Measurements from ENCODE around the gene AFAP1.

The AFAP1 gene

GRCh38 chr4:7818399-7818911 lies 121.2 kb downstream of the AFAP1 start:
- DNase-seq: peak; percentile 62

GRCh38 chr4:7817877-7818398 lies 121.7 kb downstream of the AFAP1 start:
- peak; percentile 40 for DNase-seq

GRCh38 chr4:7816771-7817170 lies 122.9 kb downstream of the AFAP1 start:
- peak; percentile 38 for DNase-seq

GRCh38 chr4:7815981-7816380 lies 123.7 kb downstream of the AFAP1 start:
- no peak for DNase-seq

- no peak for DNase-seq
Observed at GRCh38 chr4:7815562-7815961, 124.1 kb downstream of the AFAP1 start.

- no peak for DNase-seq
Observed at GRCh38 chr4:7814451-7814850, 125.2 kb downstream of the AFAP1 start.

GRCh38 chr4:7813674-7814073 lies 126.0 kb downstream of the AFAP1 start:
- no peak for DNase-seq

GRCh38 chr4:7812921-7813320 lies 126.7 kb downstream of the AFAP1 start:
- no peak for DNase-seq

- DNase-seq: no peak
Observed at GRCh38 chr4:7812231-7812857, 127.3 kb downstream of the AFAP1 start.

- peak; percentile 72 for DNase-seq
Observed at GRCh38 chr4:7811536-7812191, 128.0 kb downstream of the AFAP1 start.

GRCh38 chr4:7810783-7811535 lies 128.7 kb downstream of the AFAP1 start:
- no peak for DNase-seq

GRCh38 chr4:7808752-7809151 lies 130.9 kb downstream of the AFAP1 start:
- no peak for DNase-seq

GRCh38 chr4:7808181-7808580 lies 131.5 kb downstream of the AFAP1 start:
- no peak for DNase-seq

- DNase-seq: no peak
Observed at GRCh38 chr4:7807351-7807921, 132.2 kb downstream of the AFAP1 start.

- DNase-seq: peak; percentile 85
Observed at GRCh38 chr4:7806338-7807090, 133.1 kb downstream of the AFAP1 start.

- no peak for DNase-seq
Observed at GRCh38 chr4:7805533-7806337, 133.9 kb downstream of the AFAP1 start.

- no peak for DNase-seq
Observed at GRCh38 chr4:7804756-7805385, 134.8 kb downstream of the AFAP1 start.

GRCh38 chr4:7803992-7804755 lies 135.5 kb downstream of the AFAP1 start:
- peak; percentile 91 for DNase-seq

- DNase-seq: no peak
Observed at GRCh38 chr4:7803371-7803770, 136.3 kb downstream of the AFAP1 start.

- peak; percentile 89 for DNase-seq
Observed at GRCh38 chr4:7802093-7802726, 137.5 kb downstream of the AFAP1 start.
